Measurements from ENCODE around the gene ANKRD6. TPM values are rescaled to one million over a fixed set of nuclear protein-coding genes. Genes with fewer than 3 reads are reported as not detected.

The ANKRD6 gene
- total RNA-seq, 1 experiment from 2014 or later: 5.6 TPM

DNA sequence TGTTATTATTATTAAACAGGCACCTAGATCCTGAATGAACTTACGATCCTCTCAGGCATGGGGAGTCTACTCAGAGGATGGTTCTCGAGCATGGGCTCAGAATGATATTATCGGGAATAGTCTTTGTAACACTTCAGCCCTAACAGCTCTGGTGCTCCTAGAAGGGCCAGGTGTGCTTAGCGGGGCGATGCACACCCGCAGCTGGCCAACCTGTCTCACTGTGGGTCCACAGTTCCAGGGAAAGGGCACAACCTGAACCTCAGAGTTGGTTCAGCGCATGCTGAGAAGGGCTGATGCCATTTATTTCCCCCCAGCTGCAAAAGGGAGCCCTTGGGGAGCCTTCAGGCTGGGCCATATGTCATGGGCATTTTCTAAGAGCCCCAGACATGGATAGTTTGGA is 47.1 kb upstream of the ANKRD6 start:
- Histone ChIP-seq H2BK5ac (ENCODE audit: insufficient read length, low read length) (no peak overlapping the region), H4K5ac (ENCODE audit: insufficient read length, low read depth, low read length) (no peak overlapping the region), H4K8ac (replicated peaks; ENCODE audit: insufficient read length, low read depth, low read length) (no peak overlapping the region), H3K23me2 (ENCODE audit: insufficient read length, low read depth, low read length, poor library complexity, severe bottlenecking) (no peaks in the 10 kb centered on the region), H3K27ac (ENCODE audit: insufficient read length, low read depth, low read length) (no peak overlapping the region), H3K4me2 (ENCODE audit: insufficient read depth, insufficient read length, low read length) (no peak overlapping the region), H3K4me1 (ENCODE audit: insufficient read depth, low read length) (no peaks in the 10 kb centered on the region), H4K20me1 (ENCODE audit: control insufficient read depth, insufficient read depth, insufficient read length) (no peaks in the 10 kb centered on the region), H3K4ac (ENCODE audit: low read depth, low read length) (no peak overlapping the region), H2BK20ac (ENCODE audit: low read depth, low read length, poor library complexity, severe bottlenecking) (no peak overlapping the region), H2BK15ac (ENCODE audit: low read depth, low read length) (no peak overlapping the region), H4K91ac (ENCODE audit: insufficient read length, low read depth, low read length) (no peak overlapping the region), H3K23ac (ENCODE audit: insufficient read length, low read depth, low read length) (no peak overlapping the region), H3K9me3 (ENCODE audit: control insufficient read depth, low read depth, low read length) (no peaks in the 10 kb centered on the region), H2BK12ac (ENCODE audit: insufficient read length, low read depth, low read length) (no peak overlapping the region), H3T11ph (ENCODE audit: low read length) (no peak overlapping the region), H3K9ac (ENCODE audit: extremely low read depth, insufficient read length, low read length) (no peak overlapping the region), H2AFZ (ENCODE audit: low read length) (no peak overlapping the region), H3K79me1 (ENCODE audit: insufficient read depth, low read depth, low read length, poor library complexity, severe bottlenecking) (no peaks in the 10 kb centered on the region), H3K79me2 (ENCODE audit: insufficient read depth, low read length) (no peaks in the 10 kb centered on the region), H3K14ac (ENCODE audit: insufficient read depth, low read length) (no peak overlapping the region; the same call in 1 of the 2 replicates), H3K27me3 (ENCODE audit: insufficient read depth, low read length) (no peaks in the 10 kb centered on the region), H3K18ac (ENCODE audit: insufficient read length, low read depth, low read length) (no peak overlapping the region), H3K56ac (ENCODE audit: insufficient read length, low read depth, low read length) (no peak overlapping the region), H2BK120ac (ENCODE audit: low read depth, low read length, poor library complexity, severe bottlenecking) (no peak overlapping the region), H2AK5ac (ENCODE audit: insufficient read length, low read length) (no peak overlapping the region)
- Mint-ChIP-seq H3K9me3 (no peaks in the 10 kb centered on the region), H3K4me1 (peaks cover 6 to 7% of the 10 kb centered on the region in 2 experiments; a peak in 3 of 4 replicates), H3K36me3 (ENCODE audit: insufficient read depth in 1 of 3, low read depth in 3 of 3) (peaks cover 0 to 4% (median 2%) of the 10 kb centered on the region in 3 experiments; a peak in 5 of 7 replicates), H3K4me3 (no peak overlapping the region), H3K27me3 (ENCODE audit: low read depth) (no peaks in the 10 kb centered on the region), H3K27ac (no peak overlapping the region)
- DNase-seq: no peak
- no CpG with 5 or more reads among the region's 7 CpGs for WGBS (ENCODE audit: extremely low coverage, insufficient read length, low lambda C conversion rate)
- TF ChIP-seq, protein P1, sequence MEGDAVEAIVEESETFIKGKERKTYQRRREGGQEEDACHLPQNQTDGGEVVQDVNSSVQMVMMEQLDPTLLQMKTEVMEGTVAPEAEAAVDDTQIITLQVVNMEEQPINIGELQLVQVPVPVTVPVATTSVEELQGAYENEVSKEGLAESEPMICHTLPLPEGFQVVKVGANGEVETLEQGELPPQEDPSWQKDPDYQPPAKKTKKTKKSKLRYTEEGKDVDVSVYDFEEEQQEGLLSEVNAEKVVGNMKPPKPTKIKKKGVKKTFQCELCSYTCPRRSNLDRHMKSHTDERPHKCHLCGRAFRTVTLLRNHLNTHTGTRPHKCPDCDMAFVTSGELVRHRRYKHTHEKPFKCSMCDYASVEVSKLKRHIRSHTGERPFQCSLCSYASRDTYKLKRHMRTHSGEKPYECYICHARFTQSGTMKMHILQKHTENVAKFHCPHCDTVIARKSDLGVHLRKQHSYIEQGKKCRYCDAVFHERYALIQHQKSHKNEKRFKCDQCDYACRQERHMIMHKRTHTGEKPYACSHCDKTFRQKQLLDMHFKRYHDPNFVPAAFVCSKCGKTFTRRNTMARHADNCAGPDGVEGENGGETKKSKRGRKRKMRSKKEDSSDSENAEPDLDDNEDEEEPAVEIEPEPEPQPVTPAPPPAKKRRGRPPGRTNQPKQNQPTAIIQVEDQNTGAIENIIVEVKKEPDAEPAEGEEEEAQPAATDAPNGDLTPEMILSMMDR (conservative IDR thresholded peaks at IDR 0.05): no peak
